CD4-positive, alpha-beta T cell treated with Interferon gamma for 1 hour (primary cell): ENCODE data around the gene UGT1A10.
"Not testable (repeated sequence)": the region's sequence is repeated elsewhere in the genome, so short reads cannot be mapped to it uniquely, and the experiment has no call there.

Source experiments
- DNase-seq: peaks from one replicate; pipeline ENCODE4 v3.0.0-alpha.2; 2020

The UGT1A10 gene

DNA sequence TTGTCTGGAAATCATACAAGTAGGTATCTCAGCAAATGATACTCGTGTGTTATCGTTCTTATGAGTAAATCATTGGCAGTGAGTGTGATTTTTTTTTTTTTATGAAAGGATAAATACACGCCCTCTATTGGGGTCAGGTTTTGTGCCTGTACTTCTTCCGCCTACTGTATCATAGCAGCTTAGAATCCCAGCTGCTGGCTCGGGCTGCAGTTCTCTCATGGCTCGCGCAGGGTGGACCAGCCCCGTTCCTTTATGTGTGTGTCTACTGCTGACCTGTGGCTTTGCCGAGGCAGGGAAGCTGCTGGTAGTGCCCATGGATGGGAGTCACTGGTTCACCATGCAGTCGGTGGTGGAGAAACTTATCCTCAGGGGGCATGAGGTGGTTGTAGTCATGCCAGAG is at the start of gene UGT1A10:
Gene UGT1A10 (plus strand): TSS at position 143 of the 400 bp plus-strand sequence. CDS start 75 bp downstream, at position 218.
- not testable (repeated sequence) for DNase-seq

- no peak for DNase-seq
These were observed 47.8 kb upstream of the UGT1A10 start for GRCh38 chr2:233588400-233588799.

- DNase-seq, result not testable (repeated sequence)
These were observed 43.5 kb upstream of the UGT1A10 start for GRCh38 chr2:233592706-233593105.

DNA sequence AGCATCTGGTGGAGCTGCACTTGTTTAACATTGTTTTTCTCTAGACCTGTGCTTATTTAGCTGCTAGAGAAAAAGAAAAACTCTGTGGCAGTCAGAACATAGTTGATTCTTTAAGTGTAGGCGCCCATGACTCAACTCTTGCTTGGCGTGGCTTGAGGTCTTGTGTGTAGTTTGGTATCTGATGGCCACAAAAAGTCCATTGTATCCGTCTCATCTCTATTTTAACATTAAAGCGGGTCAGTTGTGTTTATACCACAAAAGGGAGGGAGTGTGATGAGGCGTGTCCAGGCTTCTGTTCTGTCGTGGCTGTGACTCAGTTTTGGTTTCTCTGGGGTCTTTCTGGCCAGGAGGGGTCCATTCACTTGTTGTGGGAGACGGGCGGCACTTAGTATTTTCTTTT is 43.0 kb upstream of the UGT1A10 start:
- no peak for DNase-seq

DNA sequence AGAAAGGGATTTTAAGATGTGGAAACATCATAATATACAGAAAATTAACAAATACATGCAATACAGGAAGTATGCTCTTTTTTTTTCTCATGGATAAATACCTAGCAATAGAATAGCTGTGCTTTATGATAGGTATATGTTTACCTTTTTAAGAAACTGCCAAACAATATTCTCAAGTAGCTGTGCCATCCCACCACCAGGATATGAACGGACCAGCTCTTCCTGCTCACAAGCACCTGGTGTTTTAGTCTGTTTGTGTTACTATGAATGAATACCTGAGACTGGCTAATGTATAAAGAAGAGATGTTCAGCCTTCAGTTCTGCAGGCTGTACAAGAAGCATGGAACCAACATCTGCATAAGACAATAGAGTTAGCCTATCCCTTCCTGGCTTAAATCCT is 38.7 kb upstream of the UGT1A10 start:
- no peak for DNase-seq

- no peak for DNase-seq
These were observed 37.3 kb upstream of the UGT1A10 start for GRCh38 chr2:233598952-233599351.

DNA sequence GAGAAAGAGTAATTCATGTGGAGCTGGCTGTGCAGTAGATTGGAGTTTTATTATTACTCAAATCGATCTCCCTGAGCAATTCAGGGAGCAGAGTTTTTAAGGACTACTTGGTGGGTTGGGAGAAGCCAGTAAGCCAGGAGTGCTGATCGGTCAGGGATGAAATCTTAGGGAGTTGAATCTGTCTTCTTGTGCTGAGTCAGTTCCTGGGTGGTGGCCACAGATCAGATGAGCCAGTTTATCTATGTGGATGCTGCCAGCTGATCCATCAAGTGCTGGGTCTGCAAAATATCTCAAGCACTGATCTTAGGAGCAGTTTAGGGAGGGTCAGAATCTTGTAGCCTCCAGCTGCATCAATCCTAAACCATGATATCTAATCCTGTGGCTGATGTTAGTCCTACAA is 35.9 kb upstream of the UGT1A10 start:
- DNase-seq, result no peak

GRCh38 chr2:233602076-233602475 is 34.2 kb upstream of the UGT1A10 start:
- DNase-seq, result no peak

DNA sequence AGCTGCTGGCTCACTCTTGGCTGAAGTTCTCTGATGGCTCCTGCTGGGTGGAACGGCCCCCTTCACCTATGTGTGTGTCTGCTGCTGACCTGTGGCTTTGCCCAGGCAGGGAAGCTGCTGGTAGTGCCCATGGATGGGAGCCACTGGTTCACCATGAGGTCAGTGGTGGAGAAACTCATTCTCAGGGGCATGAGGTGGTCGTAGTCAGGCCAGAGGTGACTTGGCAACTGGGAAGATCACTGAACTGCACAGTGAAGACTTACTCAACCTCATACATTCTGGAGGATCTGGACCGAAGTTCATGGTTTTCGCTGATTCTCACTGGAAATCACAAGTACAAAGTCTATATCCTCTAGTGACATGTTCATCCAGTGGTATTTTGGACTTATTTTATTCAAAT is 32.7 kb upstream of the UGT1A10 start:
- no peak for DNase-seq

GRCh38 chr2:233604826-233605225 is 31.4 kb upstream of the UGT1A10 start:
- no peak for DNase-seq

GRCh38 chr2:233605680-233606079 is 30.6 kb upstream of the UGT1A10 start:
- no peak for DNase-seq

DNA sequence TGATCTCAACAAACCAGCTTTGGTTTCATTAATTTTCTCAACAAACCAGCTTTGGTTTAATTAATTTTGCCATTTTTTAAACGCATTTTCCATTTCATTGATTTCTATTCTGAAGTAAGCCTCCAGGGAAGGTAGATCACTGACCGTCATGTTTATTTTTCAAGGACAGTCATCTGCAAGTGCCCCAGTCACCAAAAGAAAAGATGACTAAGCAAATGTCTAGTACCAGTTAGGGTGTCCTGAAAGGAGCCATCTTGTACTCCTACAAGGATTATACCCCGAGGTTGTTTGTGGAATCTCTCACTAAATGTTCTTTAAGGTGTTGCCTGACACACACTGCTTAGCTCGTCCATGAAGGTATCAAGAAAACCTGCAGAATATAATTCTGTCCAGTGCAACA is 25.0 kb upstream of the UGT1A10 start:
- DNase-seq, result no peak

DNA sequence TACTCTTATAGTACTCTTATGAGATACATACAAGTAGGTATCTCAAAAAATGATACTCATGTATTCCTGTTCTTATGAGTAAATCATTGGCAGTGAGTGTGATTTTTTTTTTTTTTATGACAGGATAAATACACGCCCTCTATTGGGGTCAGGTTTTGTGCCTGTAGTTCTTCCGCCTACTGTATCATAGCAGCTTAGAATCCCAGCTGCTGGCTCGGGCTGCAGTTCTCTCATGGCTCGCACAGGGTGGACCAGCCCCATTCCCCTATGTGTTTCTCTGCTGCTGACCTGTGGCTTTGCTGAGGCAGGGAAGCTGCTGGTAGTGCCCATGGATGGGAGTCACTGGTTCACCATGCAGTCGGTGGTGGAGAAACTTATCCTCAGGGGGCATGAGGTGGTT is 18.8 kb upstream of the UGT1A10 start, which contains the start of gene UGT1A8:
Gene UGT1A8 (plus strand): TSS at position 158 of the 400 bp plus-strand sequence. CDS start 75 bp downstream, at position 233.
- DNase-seq, result not testable (repeated sequence)

GRCh38 chr2:233620204-233620603 is 16.0 kb upstream of the UGT1A10 start:
- DNase-seq, result no peak

GRCh38 chr2:233621863-233622262 is 14.4 kb upstream of the UGT1A10 start:
- not testable (repeated sequence) for DNase-seq

GRCh38 chr2:233627331-233628025 is 8.8 kb upstream of the UGT1A10 start:
- DNase-seq, result no peak

GRCh38 chr2:233638836-233639235 is 2.6 kb downstream of the UGT1A10 start:
- DNase-seq, result no peak

DNA sequence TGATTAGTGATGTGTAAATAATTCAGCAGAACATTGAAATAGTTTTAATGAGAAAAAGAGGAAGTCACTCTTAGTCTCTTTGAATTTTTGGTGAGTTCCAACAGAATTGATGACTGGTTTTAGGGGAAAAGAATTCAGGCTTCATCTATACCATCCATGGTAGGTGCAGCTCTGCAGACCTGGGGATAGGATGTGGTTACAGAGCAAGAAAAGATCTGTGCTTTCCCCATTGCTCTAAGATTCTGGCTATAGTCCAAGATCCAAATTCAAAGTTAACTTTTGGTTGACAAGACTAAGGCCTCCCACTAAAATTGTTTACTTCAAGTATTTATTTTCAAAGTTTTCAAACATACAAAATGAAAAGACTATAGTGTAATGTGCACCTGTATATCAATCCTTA is 3.6 kb downstream of the UGT1A10 start:
- DNase-seq, result no peak

GRCh38 chr2:233643128-233643527 is 6.9 kb downstream of the UGT1A10 start:
- DNase-seq, result no peak

GRCh38 chr2:233646033-233646432 is 9.8 kb downstream of the UGT1A10 start:
- not testable (repeated sequence) for DNase-seq

DNA sequence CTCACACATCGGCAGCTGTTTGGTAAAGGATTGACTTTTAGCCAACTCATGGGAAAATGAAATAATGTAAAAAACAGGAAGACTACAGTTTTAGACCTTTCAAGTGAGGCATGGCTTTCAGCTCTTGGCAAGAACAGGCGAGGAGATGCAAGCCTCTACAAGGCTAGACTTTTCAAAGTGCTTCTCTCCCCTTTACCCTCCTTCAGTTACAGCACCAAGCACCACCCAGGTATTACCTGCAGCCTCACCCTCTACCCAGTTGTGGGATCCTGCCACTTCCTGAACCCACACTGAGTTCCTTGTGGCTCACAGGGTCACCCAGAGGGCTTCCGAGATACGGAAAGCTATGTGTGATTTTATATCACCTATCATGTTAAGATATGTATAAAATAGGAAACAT is 14.7 kb downstream of the UGT1A10 start:
- no peak for DNase-seq

DNA sequence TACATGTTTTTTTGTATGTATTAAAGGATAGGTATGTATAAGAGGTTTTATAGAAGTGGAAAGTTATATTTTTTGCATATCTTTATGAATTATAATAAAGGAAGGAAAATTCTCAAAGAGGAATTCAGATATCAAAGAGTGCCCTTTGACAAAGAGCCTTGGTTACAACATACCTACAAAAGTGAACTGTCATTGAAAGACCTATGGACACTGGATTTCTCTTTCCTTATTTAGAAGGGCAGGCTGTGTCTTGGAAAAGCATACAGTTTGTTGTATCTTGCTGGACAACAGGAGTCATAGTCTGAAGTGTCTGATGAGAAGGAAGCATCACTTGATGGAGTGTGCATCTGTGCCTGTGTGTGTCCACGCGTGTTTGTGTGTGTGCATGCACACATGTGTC is 15.2 kb downstream of the UGT1A10 start:
- DNase-seq, result no peak

GRCh38 chr2:233654501-233654900 is 18.3 kb downstream of the UGT1A10 start:
- DNase-seq, result no peak

- DNase-seq, result no peak
These were observed 18.8 kb downstream of the UGT1A10 start for GRCh38 chr2:233655043-233655442.

DNA sequence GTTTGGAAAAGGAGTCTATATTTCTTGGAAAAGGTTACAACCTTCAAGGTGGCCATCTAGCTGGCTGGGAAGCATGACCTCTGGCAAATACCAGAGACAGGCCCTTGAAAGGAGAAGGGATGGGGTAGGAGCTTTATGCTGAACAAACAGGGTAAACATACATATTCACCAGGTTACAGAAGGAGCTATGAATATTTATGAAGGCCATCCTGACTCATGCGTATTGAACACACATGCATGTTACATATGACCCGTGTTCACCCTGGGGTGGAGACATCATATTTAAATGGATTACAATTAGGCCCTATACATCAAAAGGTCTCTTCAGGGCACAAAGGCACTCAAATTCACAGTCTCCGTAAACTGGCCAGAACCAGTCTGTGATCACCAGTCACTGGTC is 19.7 kb downstream of the UGT1A10 start:
- not testable (repeated sequence) for DNase-seq
